Cerebellar nuclear complex (tissue), 1 donor: ENCODE measurements around the gene TAF4B.
"Not testable (repeated sequence)": the region's sequence is repeated elsewhere in the genome, so short reads cannot be mapped to it uniquely, and the experiment has no call there.

Experiments
- DNase-seq, 2 experiments: peaks; one replicate each; lab custom pipeline; 2025; lab: John Stamatoyannopoulos, UW

Gene TAF4B

GRCh38 chr18:26424428-26425147 lies 198.3 kb downstream of the TAF4B start:
- DNase-seq, result no peak

DNA sequence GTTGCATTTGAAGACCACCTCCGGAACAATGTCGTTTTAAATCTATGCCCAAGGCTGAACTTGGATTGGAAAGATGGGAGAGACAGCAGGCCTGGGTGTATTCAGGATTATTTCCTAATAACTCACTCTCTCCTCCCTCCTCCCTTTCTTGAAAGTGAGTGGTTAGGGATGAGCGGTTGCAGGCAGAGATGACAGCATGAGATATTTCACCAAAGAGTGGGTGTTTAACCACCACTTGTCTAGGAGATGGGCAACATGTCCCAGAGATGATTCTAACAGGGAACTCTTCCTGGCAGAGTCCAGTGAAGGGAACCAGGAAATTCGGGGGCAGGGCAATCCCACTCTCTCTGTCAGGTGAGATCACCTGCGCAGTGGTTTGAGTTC lies 198.9 kb downstream of the TAF4B start:
- DNase-seq, result no peak

DNA sequence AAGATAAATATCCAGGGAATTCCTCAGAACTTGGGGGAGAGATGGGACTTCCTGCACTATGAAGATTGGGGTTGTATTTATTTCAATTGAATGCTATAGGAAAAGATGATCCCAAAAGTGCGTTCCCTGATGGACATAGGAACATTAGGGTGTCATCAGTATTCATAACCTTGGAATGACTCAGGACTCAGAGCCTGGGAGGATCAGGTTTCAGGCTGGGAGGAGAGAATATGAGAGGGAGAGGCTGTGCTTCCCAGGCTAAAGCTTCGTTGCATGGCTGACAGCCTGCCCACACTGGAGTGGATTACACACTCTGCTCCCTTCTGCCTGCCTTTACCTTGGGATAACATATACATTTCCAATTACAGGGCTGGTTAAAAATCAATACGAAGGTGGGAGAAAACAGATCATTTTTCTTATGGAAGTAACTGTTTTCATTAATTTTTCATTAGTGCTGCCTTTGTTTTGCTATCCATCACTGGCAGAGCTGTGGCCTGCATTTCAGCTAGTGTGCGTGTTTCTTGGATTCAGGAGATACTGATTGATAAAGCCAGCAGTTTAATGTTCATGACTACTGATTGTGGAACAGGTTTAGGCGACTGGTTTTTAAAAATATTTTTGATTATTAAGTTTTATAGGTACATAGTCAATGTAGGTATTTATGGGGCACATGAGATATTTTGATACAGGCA lies 203.4 kb downstream of the TAF4B start:
- no peak for DNase-seq

GRCh38 chr18:26432651-26433424 lies 206.6 kb downstream of the TAF4B start:
- DNase-seq, result no peak

GRCh38 chr18:26434887-26435286 lies 208.6 kb downstream of the TAF4B start:
- no peak for DNase-seq

DNA sequence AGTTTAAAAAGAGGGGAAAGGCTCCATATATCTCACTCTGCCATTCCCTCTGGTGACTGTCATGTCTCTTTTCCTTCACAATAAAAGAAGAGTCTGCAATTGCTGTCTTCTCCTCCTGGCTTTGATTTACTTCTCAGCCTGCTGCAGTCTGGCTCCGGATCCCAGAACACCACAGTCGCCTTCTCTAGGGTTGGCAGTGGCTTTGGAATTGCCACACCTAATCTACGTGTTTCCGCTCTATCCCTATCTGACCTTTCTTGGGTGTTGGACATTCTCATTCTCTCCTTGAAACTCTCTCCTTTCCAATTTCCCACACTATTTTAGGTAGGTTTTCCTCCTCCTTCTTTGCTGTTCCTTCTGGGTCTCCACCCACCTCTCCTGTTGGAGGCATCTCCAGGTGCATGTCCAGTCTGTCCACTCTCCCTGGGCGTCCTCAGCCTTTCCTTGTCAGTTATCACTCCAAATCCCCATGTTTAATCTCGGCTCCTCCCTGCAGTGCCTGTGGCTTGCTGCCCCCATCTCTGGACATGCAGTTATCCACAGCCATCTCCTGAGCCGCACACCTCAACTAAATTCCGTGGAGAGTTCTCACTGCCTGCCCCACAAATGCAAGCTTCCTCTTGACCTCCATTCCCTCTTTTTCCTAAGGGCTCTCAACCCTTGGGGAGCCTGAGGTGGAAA lies 209.3 kb downstream of the TAF4B start:
- no peak for DNase-seq

DNA sequence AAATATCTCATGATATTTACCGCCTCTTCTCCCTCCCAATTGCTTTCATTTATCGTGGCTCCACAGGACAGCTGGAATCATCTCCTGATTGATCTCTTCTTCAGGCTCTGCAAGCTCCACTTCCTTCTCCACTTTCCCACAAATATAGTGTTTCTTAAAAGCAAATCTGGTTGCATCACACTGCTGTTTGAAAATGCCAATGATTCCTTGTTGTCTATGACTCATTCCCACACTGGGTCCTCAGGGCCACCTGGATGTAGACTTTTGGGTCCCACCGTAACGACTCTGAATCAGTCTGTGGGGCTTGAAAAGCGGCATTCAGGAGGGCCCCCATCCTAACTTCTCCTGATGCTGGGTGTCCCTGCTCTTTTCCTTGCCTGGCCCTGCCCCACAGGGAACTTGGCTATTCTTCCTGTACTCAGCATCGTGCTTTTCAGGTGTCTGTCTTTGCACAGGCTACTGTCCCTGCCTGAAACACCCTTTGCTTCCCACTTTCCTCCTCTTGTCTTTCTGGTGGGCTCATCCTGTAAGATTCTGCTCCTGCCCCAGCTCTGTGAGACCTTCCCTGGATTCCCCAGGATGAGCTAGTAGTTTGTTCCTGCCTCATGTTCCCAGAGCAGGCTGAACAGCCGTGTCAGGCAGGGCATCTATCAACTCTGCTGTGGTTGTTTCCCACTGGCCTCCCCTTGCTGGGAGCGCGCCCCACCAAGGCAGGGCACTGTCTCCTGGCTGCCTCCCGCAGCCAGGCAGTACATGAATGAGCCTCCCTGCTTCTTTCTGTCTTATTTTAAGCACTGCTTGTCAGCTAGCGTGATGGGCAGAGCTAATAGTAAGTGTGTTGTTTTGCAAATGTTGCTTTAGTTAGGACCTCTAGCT lies 210.2 kb downstream of the TAF4B start:
- no peak for DNase-seq

DNA sequence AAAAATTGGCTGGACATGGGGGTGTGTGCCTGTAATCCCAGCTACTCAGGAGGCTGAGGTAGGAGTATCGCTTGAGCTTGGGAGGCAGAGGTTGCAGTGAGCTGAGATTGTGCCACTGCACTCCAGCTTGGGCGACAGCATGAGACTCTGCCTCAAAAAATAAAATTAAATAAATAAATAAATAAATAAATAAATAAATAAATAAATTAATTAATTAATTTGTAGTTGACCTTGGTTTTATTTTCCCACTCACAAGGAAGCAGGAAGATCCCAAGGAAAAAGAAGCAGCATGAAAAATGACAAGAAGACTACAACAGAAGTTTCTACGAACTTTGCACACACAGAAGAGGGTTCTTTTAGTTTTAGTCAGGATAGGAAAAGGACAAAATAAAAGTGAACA lies 211.4 kb downstream of the TAF4B start:
- not testable (repeated sequence) for DNase-seq

GRCh38 chr18:26438980-26439379 lies 212.7 kb downstream of the TAF4B start:
- DNase-seq, result no peak

GRCh38 chr18:26439537-26439936 lies 213.3 kb downstream of the TAF4B start:
- DNase-seq, result no peak

- DNase-seq, result no peak
These were observed 214.4 kb downstream of the TAF4B start for GRCh38 chr18:26440644-26441043.
